PFSK-1 (cell line): ENCODE data around the gene BECN2.

Experiments used
- FOXP2 ChIP-seq: optimal IDR thresholded peaks from 2 replicates; pipeline ENCODE3; 2011; ENCODE audit warnings: borderline replicate concordance, control low read depth, inconsistent platforms; ENCODE audit not compliant: insufficient read depth; ENCODE audit errors: extremely low read length, extremely low read depth
- POLR2AphosphoS5 ChIP-seq: IDR thresholded peaks from 2 replicates; pipeline ENCODE4 v1.6.1; 2012; ENCODE audit warnings: low read depth, mild to moderate bottlenecking, control low read depth, low read length, moderate library complexity
- REST ChIP-seq, 2 experiments: IDR thresholded peaks; 2 replicates each; pipeline versions ENCODE4 v1.6.1 to v1.8.0; 2011 to 2012; ENCODE audit warnings: low read depth in 2 of 2, low read length in 2 of 2, control low read depth in 1 of 2, inconsistent platforms in 1 of 2, mild to moderate bottlenecking in 1 of 2, moderate library complexity in 1 of 2; ENCODE audit not compliant: insufficient read depth in 1 of 2
- SIN3A ChIP-seq: IDR thresholded peaks from 2 replicates; pipeline ENCODE4 v1.6.1; 2012; ENCODE audit warnings: mild to moderate bottlenecking, low read length, moderate library complexity, borderline replicate concordance; ENCODE audit not compliant: insufficient read depth
- TAF1 ChIP-seq: IDR thresholded peaks from 2 replicates; pipeline ENCODE4 v1.6.1; 2012; ENCODE audit warnings: low read length, control low read depth, borderline replicate concordance; ENCODE audit not compliant: insufficient read depth

Gene BECN2

GRCh38 chr1:241962153-241962552, 4.6 kb downstream of the BECN2 start:
- TF ChIP-seq POLR2AphosphoS5 (no peak), TAF1 (no peak), SIN3A (no peak), FOXP2 (no peak), REST (IDR thresholded peaks at IDR 0.05; ENCODE audit: insufficient read depth in 1 of 2, low read depth in 2 of 2, low read length in 2 of 2) (no peak)

GRCh38 chr1:241963722-241964121, 6.2 kb downstream of the BECN2 start:
- TF ChIP-seq TAF1 (no peak), REST (IDR thresholded peaks at IDR 0.05; ENCODE audit: insufficient read depth in 1 of 2, low read depth in 2 of 2, low read length in 2 of 2) (no peak), SIN3A (no peak), POLR2AphosphoS5 (no peak), FOXP2 (no peak)

GRCh38 chr1:241964550-241965282, 7.1 kb downstream of the BECN2 start:
- no peak for TF ChIP-seq TAF1
- TF ChIP-seq POLR2AphosphoS5, result no peak
- no peak for TF ChIP-seq REST (IDR thresholded peaks at IDR 0.05; ENCODE audit: insufficient read depth in 1 of 2, low read depth in 2 of 2, low read length in 2 of 2)
- no peak for TF ChIP-seq FOXP2
- TF ChIP-seq SIN3A, result no peak

GRCh38 chr1:241968611-241969010, 11.0 kb downstream of the BECN2 start:
- no peak for TF ChIP-seq FOXP2
- TF ChIP-seq TAF1, result no peak
- no peak for TF ChIP-seq SIN3A
- no peak for TF ChIP-seq POLR2AphosphoS5
- TF ChIP-seq REST (IDR thresholded peaks at IDR 0.05; ENCODE audit: insufficient read depth in 1 of 2, low read depth in 2 of 2, low read length in 2 of 2), result no peak
